K562 treated with DMSO at 1 percent for 24 hours (cell line): ENCODE measurements around the gene CIAO1. TPM values are rescaled to one million over a fixed set of nuclear protein-coding genes. Genes with fewer than 3 reads are reported as not detected.

ENCODE experiments used
- total RNA-seq: library from RNA; unstranded; fragments of 300-600 nt; gene quantifications from 2 replicates; pipeline ENCODE4 v1.2.3, GENCODE V29; 2022; ENCODE audit warnings: low read depth; ENCODE audit not compliant: insufficient read depth

CIAO1 gene
- 107 and 112 TPM in 2 replicates for total RNA-seq

GRCh38 chr2:96265840-96266679 lies at the start of gene CIAO1, which contains the start of gene TMEM127:
Gene CIAO1, plus strand, starts transcription at chr2:96266225. Its CDS starts 126 bp downstream, at chr2:96266351.
Gene TMEM127, minus strand, starts transcription at chr2:96265997. Its CDS starts 616 bp downstream, at chr2:96265381.

GRCh38 chr2:96305091-96305978 lies 39.3 kb downstream of the CIAO1 start, which contains the start of gene SNRNP200:
Gene SNRNP200, minus strand, starts transcription at chr2:96305546. Its CDS starts 109 bp downstream, at chr2:96305437.

Other genes with a start within 250 kb of the CIAO1 start
- gene GPAT2, start 231.3 kb upstream of the CIAO1 start, total RNA-seq = 0.46 and 0.85 TPM in 2 replicates
- not detected in 2 replicates for gene ADRA2B, start 149.7 kb upstream of the CIAO1 start, total RNA-seq
- not detected in 2 replicates for gene ASTL, start 127.7 kb upstream of the CIAO1 start, total RNA-seq
- 0.43 TPM in 1 of 2 replicates, not detected in the other for gene DUSP2, start 120.8 kb upstream of the CIAO1 start, total RNA-seq
- gene STARD7, start 57.4 kb upstream of the CIAO1 start, total RNA-seq = 97.6 and 105 TPM in 2 replicates
- 29.3 and 31.7 TPM in 2 replicates for gene TMEM127, start 228 bp upstream of the CIAO1 start, total RNA-seq
- 216 and 221 TPM in 2 replicates for gene SNRNP200, start 39.3 kb downstream of the CIAO1 start, total RNA-seq
- 3.6 and 4.2 TPM in 2 replicates for gene ITPRIPL1, start 59.1 kb downstream of the CIAO1 start, total RNA-seq
- gene NCAPH, start 69.5 kb downstream of the CIAO1 start, total RNA-seq = 64.5 and 68.0 TPM in 2 replicates
- gene NEURL3, start 239.1 kb downstream of the CIAO1 start, total RNA-seq = 0.32 TPM in 1 of 2 replicates, not detected in the other